Natural killer cell treated with Interleukin-12 subunit alpha and Interleukin-12 subunit beta and Interleukin-15 and Interleukin-18, amount 100 ng/mL, for 72 hours (primary cell): ENCODE data around the gene ADGRB2. TPM values are rescaled to one million over a fixed set of nuclear protein-coding genes. Genes with fewer than 3 reads are reported as not detected.

Experiments used
- ATAC-seq, 2 donors: fragments of 150-1000 bp; cut with Tn5 transposase in 1 of 2; sonication (Bioruptor Pico), chemical (Tn5 transposase) in 1 of 2; 2 replicates each; pipeline ENCODE4 v1.10.0; 2021
- DNase-seq: peaks from one replicate; pipeline ENCODE4 v3.0.0; 2022; ENCODE audit warnings: low spot score
- H3K27ac Mint-ChIP-seq, 2 donors: 1 replicate in 1 of 2; 2 replicates in 1 of 2; pipeline ENCODE4 v1.8.0; 2022; ENCODE audit warnings: mixed read lengths in 2 of 2, mild to moderate bottlenecking in 1 of 2, moderate library complexity in 1 of 2
- H3K27me3 Mint-ChIP-seq, 2 donors: 1 replicate in 1 of 2; 2 replicates in 1 of 2; pipeline ENCODE4 v1.8.0; 2022; ENCODE audit warnings: mixed read lengths in 2 of 2
- H3K36me3 Mint-ChIP-seq: one replicate; pipeline ENCODE4 v1.8.0; 2022; ENCODE audit warnings: mixed read lengths
- H3K4me1 Mint-ChIP-seq, 2 donors: 1 replicate in 1 of 2; 2 replicates in 1 of 2; pipeline ENCODE4 v1.8.0; 2022; ENCODE audit warnings: low read depth in 2 of 2, mixed read lengths in 2 of 2, mild to moderate bottlenecking in 1 of 2
- H3K4me3 Mint-ChIP-seq: one replicate; pipeline ENCODE4 v1.8.0; 2022; ENCODE audit warnings: mixed read lengths
- H3K9me3 Mint-ChIP-seq: 2 replicates; pipeline ENCODE4 v1.8.0; 2022; ENCODE audit warnings: mixed read lengths
- total RNA-seq, 2 donors: library from RNA; stranded (reverse); gene quantifications; one replicate each; pipeline ENCODE4 v1.2.3, GENCODE V29; 2022

The ADGRB2 gene, protein sequence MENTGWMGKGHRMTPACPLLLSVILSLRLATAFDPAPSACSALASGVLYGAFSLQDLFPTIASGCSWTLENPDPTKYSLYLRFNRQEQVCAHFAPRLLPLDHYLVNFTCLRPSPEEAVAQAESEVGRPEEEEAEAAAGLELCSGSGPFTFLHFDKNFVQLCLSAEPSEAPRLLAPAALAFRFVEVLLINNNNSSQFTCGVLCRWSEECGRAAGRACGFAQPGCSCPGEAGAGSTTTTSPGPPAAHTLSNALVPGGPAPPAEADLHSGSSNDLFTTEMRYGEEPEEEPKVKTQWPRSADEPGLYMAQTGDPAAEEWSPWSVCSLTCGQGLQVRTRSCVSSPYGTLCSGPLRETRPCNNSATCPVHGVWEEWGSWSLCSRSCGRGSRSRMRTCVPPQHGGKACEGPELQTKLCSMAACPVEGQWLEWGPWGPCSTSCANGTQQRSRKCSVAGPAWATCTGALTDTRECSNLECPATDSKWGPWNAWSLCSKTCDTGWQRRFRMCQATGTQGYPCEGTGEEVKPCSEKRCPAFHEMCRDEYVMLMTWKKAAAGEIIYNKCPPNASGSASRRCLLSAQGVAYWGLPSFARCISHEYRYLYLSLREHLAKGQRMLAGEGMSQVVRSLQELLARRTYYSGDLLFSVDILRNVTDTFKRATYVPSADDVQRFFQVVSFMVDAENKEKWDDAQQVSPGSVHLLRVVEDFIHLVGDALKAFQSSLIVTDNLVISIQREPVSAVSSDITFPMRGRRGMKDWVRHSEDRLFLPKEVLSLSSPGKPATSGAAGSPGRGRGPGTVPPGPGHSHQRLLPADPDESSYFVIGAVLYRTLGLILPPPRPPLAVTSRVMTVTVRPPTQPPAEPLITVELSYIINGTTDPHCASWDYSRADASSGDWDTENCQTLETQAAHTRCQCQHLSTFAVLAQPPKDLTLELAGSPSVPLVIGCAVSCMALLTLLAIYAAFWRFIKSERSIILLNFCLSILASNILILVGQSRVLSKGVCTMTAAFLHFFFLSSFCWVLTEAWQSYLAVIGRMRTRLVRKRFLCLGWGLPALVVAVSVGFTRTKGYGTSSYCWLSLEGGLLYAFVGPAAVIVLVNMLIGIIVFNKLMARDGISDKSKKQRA (N-terminal part only)
- 1 to 10 TPM in 1 of 2 donors, not detected in 1; 1.2 TPM for total RNA-seq

DNA sequence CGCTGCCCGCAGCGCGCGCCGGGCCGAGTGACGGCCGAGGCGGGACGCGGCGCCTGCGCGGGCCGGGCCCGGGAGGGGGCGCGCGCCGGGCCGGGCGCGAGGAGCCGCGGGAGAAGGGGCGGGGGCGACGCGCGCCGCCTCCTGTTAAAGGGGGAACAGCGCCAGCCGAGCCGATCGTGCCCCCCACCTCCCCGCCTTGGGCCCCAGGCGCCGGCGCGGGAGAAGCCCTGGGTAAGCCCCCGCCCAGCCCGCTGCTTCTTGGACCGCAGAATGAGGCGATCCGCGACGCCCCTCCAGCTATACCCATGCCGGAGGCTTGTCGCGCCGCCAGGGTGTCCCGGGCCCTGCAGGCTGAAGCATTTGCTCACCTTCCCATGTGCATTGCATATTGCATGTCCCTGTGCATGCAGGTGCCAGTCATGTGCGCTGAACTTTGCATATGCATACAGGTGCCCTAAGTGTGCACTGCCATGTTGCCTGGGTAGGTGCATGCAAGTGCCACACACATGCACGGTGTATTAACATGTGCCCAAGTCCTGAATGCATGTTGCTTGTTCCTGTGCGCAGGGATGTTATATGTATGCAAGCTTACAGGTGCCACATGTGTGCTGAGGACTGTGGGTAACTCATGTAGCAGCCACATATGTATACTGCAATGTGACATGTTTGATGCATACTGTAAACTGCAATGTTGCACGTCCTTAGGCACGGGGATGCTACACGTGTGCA, at the start of gene ADGRB2:
Gene ADGRB2 (minus strand): TSS at position 29 of the 729 bp plus-strand sequence. CDS start 7,119 bp downstream, outside the sequence.
- DNase-seq (no peak), ATAC-seq (peak in 1 of 2 donors; percentile 40)
- H3K27ac Mint-ChIP-seq: peak within 1 kb of the TSS in 1 of 2 donors; percentile 27
- H3K36me3 Mint-ChIP-seq: no peaks in the 10 kb centered on the region
- no peaks in the 10 kb centered on the region for H3K9me3 Mint-ChIP-seq
- H3K4me3 Mint-ChIP-seq: peak within 1 kb of the TSS; percentile 85
- H3K4me1 Mint-ChIP-seq: peaks cover 13 to 24% of the 10 kb centered on the region in 2 donors
- peaks cover 0 to 3% of the 10 kb centered on the region in 2 donors for H3K27me3 Mint-ChIP-seq

DNA sequence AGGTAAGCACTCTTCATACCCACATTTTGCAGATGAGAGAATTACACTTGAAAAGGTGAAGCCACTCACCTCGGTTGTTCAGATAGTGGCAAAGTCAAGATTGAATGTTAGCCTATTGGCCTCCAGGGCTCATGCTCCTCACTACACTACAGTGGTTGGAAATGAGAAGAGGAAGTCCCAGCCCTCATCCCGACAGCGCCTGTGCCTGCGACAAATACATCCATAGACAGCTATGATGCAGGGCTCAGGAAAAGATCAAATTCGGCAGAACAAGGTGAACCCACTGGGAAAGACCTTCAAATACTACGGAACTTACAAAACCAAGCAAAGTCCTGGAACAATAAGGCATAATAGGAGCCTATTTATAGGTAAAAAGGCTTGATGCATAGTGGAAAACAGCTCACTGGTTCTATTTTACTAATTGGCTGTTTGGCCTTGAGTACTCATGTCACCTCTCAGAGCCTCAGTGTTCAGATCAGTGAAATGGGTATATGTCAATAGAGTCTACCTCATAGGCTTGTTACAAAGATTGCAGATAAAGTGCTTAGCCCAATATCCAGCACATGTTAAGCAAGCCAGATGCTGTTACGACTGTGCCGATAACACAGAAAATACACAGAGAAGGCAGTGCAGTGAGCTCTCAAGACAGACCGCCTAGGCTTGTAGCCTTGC, 48.2 kb upstream of the ADGRB2 start:
- Mint-ChIP-seq H3K4me3 (no peak overlapping the region), H3K4me1 (peaks cover 12 to 13% of the 10 kb centered on the region in 2 donors), H3K9me3 (no peaks in the 10 kb centered on the region), H3K27me3 (no peaks in the 10 kb centered on the region), H3K27ac (peak overlapping the region in 1 of 2 donors; percentile 60), H3K36me3 (no peaks in the 10 kb centered on the region)
- ATAC-seq: no peak
- DNase-seq: no peak

DNA sequence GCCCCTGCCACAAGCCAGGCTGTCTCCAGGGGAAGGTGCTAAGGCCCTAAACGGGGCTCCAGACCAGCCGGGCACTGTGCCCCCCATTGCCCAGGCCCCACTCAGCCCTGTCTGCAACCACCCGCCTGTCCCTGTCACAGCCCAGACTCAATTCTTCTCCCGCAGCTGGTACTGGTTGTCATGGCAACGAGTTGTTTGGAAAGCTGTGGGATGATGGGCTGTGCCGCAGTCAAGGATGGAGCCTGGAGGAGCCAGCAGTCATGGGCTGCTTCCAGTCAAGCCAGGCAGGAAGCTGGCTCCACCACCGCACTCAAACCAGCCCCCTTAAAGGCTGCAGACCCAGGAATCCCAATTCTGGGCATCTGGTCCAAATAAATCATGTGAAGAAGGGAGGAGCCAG, 47.5 kb upstream of the ADGRB2 start:
- no peaks in the 10 kb centered on the region for H3K27me3 Mint-ChIP-seq
- DNase-seq: no peak
- no peak overlapping the region for H3K4me3 Mint-ChIP-seq
- ATAC-seq: no peak
- no peaks in the 10 kb centered on the region for H3K9me3 Mint-ChIP-seq
- peaks cover 8% of the 10 kb centered on the region in 2 donors for H3K4me1 Mint-ChIP-seq
- H3K27ac Mint-ChIP-seq: no peak overlapping the region
- H3K36me3 Mint-ChIP-seq: no peaks in the 10 kb centered on the region

DNA sequence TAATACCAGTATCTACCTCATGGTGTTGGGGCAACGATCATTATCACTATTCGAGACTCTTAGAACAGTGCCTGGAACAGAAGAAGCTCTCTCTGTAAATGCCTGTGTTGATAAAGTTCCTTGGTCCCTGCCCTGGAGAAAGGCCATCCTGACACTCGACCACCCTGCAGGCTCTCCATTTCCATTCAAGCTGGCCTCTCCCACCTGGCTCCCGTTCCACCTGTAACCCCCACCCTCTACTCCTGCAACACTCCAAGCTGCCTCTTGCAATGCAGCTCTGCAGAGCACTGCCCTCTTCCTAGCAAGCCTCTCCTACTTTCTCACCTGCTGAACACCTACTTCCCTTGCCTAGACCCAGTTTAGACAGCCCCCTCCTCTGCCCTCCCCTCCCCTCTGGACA, 45.6 kb upstream of the ADGRB2 start:
- Mint-ChIP-seq H3K36me3 (no peaks in the 10 kb centered on the region), H3K27me3 (no peaks in the 10 kb centered on the region), H3K4me1 (peaks cover 0 to 3% of the 10 kb centered on the region in 2 donors), H3K27ac (peak overlapping the region in 1 of 2 donors; percentile 29), H3K4me3 (no peak overlapping the region), H3K9me3 (no peaks in the 10 kb centered on the region)
- ATAC-seq: no peak
- no peak for DNase-seq

DNA sequence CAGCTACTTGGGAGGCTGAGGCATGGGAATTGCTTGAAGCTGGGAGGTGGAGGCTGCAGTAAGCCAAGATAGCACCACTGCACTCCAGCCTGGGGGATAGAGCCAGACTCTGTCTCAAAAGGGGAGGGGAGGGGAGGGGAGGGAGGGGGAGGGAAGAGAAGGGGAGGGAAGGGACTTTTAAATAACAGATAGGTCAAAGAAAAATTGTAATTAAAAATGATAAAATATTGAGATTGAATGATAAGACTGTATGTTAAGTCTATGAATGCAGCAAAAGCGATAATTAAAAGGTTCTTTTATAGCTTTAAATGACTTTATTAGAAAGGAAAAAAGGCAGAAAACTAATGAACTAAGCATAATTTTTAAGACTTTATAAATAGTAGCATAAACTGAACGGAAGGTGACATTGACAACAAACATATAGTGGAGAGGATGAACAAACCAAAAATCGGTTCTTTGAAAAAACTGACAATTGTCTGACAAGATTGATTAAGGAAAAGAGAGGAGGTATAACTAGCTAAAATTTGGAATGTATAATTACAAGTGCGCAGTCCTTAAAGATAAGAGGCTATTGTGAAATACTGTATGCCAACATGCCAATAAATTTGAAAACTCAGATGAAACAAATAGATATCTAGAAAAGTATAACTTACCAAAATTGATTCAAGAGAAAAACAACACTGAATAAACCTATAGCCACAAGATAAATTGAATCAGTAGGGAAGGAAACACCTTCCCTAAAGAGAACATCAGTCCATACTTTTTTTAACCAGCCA, 43.3 kb upstream of the ADGRB2 start:
- H3K4me1 Mint-ChIP-seq: peaks cover 3 to 5% of the 10 kb centered on the region in 2 donors
- no peak overlapping the region for H3K4me3 Mint-ChIP-seq
- no peaks in the 10 kb centered on the region for H3K9me3 Mint-ChIP-seq
- DNase-seq (no peak), ATAC-seq (no peak)
- no peaks in the 10 kb centered on the region for H3K27me3 Mint-ChIP-seq
- no peaks in the 10 kb centered on the region for H3K36me3 Mint-ChIP-seq
- no peak overlapping the region for H3K27ac Mint-ChIP-seq

DNA sequence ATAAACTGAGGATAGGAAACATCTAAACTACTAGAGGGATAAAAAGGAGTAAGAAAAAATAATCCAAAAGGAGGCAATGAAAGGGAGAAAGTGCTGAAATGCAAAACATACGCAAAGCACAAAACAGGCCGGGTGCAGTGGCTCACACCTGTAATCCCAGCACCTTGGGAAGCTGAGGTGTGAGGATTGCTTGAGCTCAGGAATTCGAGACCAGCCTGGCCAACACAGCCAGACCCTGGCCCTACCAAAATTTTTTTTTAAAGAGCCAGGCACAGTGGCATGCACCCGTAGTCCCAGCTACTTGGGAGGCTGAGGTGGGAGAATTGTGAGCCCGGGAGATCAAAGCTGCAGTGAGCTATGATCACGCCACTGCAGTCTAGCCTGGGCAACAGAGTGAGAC, 41.2 kb upstream of the ADGRB2 start:
- Mint-ChIP-seq H3K27ac (no peak overlapping the region), H3K27me3 (peaks cover 2 to 9% of the 10 kb centered on the region in 2 donors), H3K4me1 (peaks cover 3 to 8% of the 10 kb centered on the region in 2 donors), H3K4me3 (no peak overlapping the region), H3K36me3 (no peaks in the 10 kb centered on the region), H3K9me3 (no peaks in the 10 kb centered on the region)
- no peak for ATAC-seq
- DNase-seq: no peak

DNA sequence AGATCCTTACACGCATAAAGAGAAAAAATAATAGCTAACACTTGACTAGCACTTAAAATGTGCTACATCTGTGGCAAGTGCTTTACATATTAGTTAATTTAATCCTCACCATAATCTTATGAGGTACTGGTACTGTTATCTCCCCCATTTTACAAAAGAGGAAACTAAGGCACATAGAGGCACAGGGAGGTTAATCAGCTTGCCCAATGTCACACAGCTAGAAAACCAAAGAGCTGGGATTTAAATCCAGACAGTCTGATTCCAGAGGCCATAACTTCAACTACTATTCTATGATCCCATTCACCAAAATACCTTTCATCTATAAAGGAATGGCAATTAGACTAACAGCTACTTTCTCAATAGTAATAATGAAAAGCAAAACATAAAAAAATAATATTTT, 40.0 kb upstream of the ADGRB2 start:
- DNase-seq: no peak
- H3K27ac Mint-ChIP-seq: no peak overlapping the region
- H3K9me3 Mint-ChIP-seq: no peaks in the 10 kb centered on the region
- no peak overlapping the region for H3K4me3 Mint-ChIP-seq
- no peaks in the 10 kb centered on the region for H3K36me3 Mint-ChIP-seq
- ATAC-seq: no peak
- H3K4me1 Mint-ChIP-seq: peaks cover 3 to 8% of the 10 kb centered on the region in 2 donors
- peaks cover 2 to 9% of the 10 kb centered on the region in 2 donors for H3K27me3 Mint-ChIP-seq

DNA sequence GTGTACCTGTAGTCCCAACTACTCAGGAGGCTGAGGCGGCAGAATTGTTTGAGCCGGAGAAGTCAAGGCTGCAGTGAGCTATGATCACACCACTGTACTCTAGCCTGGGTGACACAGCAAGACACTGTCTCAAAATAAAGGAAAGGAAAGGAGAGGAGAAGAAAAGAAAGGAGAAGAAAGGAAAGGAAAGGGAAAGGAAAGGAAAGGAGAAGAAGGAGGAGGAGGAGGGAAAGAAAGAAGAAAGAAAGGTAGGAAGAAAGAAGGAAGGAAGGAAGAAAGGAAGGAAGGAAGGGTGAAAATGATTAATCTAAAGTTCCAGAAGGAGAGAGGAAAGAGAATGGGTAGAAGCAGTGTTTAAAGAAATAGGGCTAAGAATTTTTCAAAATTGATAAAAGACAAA, 39.5 kb upstream of the ADGRB2 start:
- Mint-ChIP-seq H3K4me1 (peaks cover 3 to 8% of the 10 kb centered on the region in 2 donors), H3K27me3 (peaks cover 2 to 9% of the 10 kb centered on the region in 2 donors), H3K9me3 (no peaks in the 10 kb centered on the region), H3K27ac (no peak overlapping the region), H3K4me3 (no peak overlapping the region), H3K36me3 (no peaks in the 10 kb centered on the region)
- no peak for DNase-seq
- no peak for ATAC-seq

DNA sequence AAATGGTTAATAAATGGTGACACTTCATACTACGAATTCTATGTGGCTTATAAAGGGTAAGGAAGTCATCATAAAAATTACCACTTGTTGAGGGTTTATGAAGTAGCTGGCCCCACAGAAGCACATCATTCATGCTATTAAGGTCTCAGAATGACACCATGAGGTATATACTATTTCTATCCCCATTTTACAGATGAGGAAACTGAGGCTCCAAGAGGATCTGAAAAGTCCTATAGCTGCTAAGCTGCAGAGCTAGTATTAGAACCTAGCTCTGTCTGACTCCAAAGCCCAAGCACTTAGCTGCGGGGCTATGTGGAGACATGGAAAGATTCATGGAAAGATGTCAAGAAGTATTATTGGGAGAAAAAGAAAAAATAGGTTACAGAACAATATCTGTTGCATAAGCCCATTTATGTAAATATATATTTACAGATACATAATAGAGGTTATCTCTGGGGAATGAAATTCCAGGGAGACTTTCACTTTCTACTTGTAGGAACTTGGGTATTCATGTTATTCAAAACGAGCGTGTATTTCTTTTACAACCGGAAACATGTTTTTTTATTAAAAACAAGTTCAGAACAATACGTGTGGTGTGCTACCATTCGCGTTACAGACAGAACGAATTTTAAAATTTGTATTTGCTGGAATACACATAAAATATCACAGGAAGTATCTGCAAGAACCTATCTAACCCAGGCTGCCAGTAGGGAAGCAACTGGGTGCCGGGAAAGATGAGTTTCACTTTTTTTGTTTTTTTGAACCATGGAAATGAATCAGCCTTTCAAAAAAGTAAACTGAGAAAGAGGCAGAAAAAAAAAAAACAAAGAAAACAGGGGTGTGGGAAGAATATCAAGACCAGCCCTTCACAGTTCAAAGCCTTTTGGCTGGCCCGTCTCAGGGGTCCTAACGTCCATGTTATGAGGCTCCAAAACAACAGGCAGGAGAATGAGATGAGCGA, 38.3 kb upstream of the ADGRB2 start:
- Mint-ChIP-seq H3K4me3 (peak overlapping the region; percentile 62), H3K4me1 (peaks cover 3 to 8% of the 10 kb centered on the region in 2 donors), H3K27ac (peak overlapping the region in 1 of 2 donors; percentile 54)

DNA sequence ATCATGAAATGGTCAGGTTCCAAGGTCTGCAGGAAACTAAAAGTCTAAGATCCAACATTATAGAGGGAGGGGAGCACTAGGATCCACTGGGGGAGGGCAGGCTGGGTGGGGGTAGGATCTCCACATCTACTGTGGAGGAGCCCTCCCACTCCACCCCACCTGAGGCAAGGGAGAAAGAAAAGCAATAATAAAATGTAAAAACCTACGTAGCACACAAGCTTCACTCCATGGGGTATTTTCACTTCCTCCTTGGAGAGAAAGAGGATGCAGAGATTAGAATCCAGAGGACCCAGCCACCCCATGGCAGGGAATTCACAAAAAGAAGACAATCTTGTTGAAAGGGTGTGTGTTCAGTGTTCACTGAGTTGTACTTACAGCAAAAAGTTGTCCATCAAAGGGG, 37.3 kb upstream of the ADGRB2 start:
- no peak for DNase-seq

More for the DNA sequence above, 38.3 kb upstream of the ADGRB2 start:
- ATAC-seq (no peak), DNase-seq (no peak)
- Mint-ChIP-seq H3K27me3 (peaks cover 5 to 9% of the 10 kb centered on the region in 2 donors), H3K36me3 (no peaks in the 10 kb centered on the region), H3K9me3 (no peaks in the 10 kb centered on the region)

DNA sequence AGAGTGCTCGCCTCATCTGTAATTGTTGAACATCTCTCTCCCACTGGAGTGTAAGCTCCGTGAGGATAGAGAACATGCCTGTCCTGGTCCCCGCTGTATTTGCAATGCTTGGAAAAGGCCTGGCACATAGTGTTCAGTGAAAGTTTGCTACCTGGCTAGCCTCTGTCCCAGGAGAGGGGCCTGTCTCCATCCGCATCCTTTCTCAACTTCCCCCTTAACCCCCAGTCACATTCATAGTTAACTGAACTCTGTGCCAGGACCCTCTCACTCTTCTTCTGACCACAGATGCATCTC, 36.5 kb upstream of the ADGRB2 start:
- Mint-ChIP-seq H3K9me3 (no peaks in the 10 kb centered on the region), H3K4me3 (no peak overlapping the region), H3K27ac (peak overlapping the region; percentile 26 to 53), H3K27me3 (peaks cover 5 to 9% of the 10 kb centered on the region in 2 donors), H3K4me1 (peaks cover 3 to 8% of the 10 kb centered on the region in 2 donors), H3K36me3 (no peaks in the 10 kb centered on the region)
- no peak for DNase-seq
- no peak for ATAC-seq

More for the DNA sequence above, 37.3 kb upstream of the ADGRB2 start:
- ATAC-seq: no peak
- Mint-ChIP-seq H3K4me1 (peaks cover 3 to 8% of the 10 kb centered on the region in 2 donors), H3K4me3 (no peak overlapping the region), H3K36me3 (no peaks in the 10 kb centered on the region), H3K27ac (peak overlapping the region; percentile 26 to 53), H3K27me3 (peaks cover 5 to 9% of the 10 kb centered on the region in 2 donors), H3K9me3 (no peaks in the 10 kb centered on the region)
